K562 (cell line): ENCODE data around the gene GUK1. TPM values are rescaled to one million over a fixed set of nuclear protein-coding genes. Genes with fewer than 3 reads are reported as not detected.
A peak's percentile ranks its signal among the peaks of the same experiment; 100 is the strongest.

Experiments used
- BRF1 ChIP-seq: IDR thresholded peaks from 3 replicates; pipeline ENCODE4 v1.6.1; 2011; ENCODE audit warnings: borderline replicate concordance, mild to moderate bottlenecking; ENCODE audit not compliant: insufficient read length; ENCODE audit errors: extremely low read depth
- DEAF1 ChIP-seq: fragments of 450-650 bp; formaldehyde crosslinking; IDR thresholded peaks from 2 replicates; pipeline ENCODE4 v1.4.0; 2020; ENCODE audit warnings: mild to moderate bottlenecking, moderate library complexity
- DNMT1 ChIP-seq: fragments of 450-650 bp; IDR thresholded peaks from 2 replicates; pipeline ENCODE4 v1.6.1; 2016; ENCODE audit warnings: antibody characterized with exemption, mild to moderate bottlenecking
- FOXM1 ChIP-seq, 2 experiments: fragments of 450-650 bp in 1 of 2; sonication (generic) in 1 of 2; formaldehyde crosslinking in 1 of 2; IDR thresholded peaks; 2 replicates each; pipeline versions ENCODE4 v1.6.1 to v1.9.0; 2017 to 2022; ENCODE audit warnings: low read depth in 2 of 2, mild to moderate bottlenecking in 2 of 2, missing genetic modification reagents in 1 of 2, moderate library complexity in 1 of 2
- FUS ChIP-seq: fragments of 200-400 bp; formaldehyde crosslinking; optimal IDR thresholded peaks from 2 replicates; pipeline ENCODE3; 2017; ENCODE audit warnings: low read depth, low read length
- HNRNPK ChIP-seq: fragments of 200-400 bp; formaldehyde crosslinking; IDR thresholded peaks from one replicate; pipeline ENCODE4 v1.6.1; 2018; ENCODE audit warnings: mild to moderate bottlenecking, low read depth, low read length; ENCODE audit not compliant: poor library complexity, severe bottlenecking
- KAT8 ChIP-seq: fragments of 450-650 bp; IDR thresholded peaks from 2 replicates; pipeline ENCODE4 v1.6.1; 2016; ENCODE audit warnings: low read depth, mild to moderate bottlenecking
- KDM2B ChIP-seq: fragments of 250-450 bp; sonication (Bioruptor Pico); IDR thresholded peaks from 2 replicates; pipeline ENCODE4 v1.8.0; 2021; ENCODE audit warnings: mild to moderate bottlenecking, moderate library complexity
- MBD1 ChIP-seq: fragments of 250-450 bp; sonication (Bioruptor Pico); IDR thresholded peaks from 2 replicates; pipeline ENCODE4 v1.8.0; 2022; ENCODE audit warnings: inconsistent platforms
- NFATC3 ChIP-seq: fragments of 450-650 bp; IDR thresholded peaks from 2 replicates; pipeline ENCODE4 v1.6.1; 2017; ENCODE audit warnings: mild to moderate bottlenecking
- NFRKB ChIP-seq: fragments of 450-650 bp; IDR thresholded peaks from 2 replicates; pipeline ENCODE4 v1.6.1; 2016; ENCODE audit warnings: low read depth
- NFYB ChIP-seq: IDR thresholded peaks from 2 replicates; pipeline ENCODE4 v1.6.1; 2011; ENCODE audit warnings: mild to moderate bottlenecking, moderate library complexity; ENCODE audit not compliant: insufficient read length; ENCODE audit errors: extremely low read depth
- PYGO2 ChIP-seq: fragments of 450-650 bp; IDR thresholded peaks from 2 replicates; pipeline ENCODE4 v1.6.1; 2016; ENCODE audit warnings: mild to moderate bottlenecking, missing genetic modification characterization, moderate library complexity, missing compliant biosample characterization
- TBL1XR1 ChIP-seq, 2 experiments: IDR thresholded peaks; 2 replicates each; pipeline ENCODE4 v1.6.1; 2012; ENCODE audit warnings: improper control_type of control experiment in 2 of 2, low read length in 2 of 2, mild to moderate bottlenecking in 1 of 2
- ZBTB17 ChIP-seq: fragments of 450-650 bp; formaldehyde crosslinking; IDR thresholded peaks from 2 replicates; pipeline ENCODE4 v1.4.0; 2020; ENCODE audit warnings: mild to moderate bottlenecking
- ZBTB26 ChIP-seq: fragments of 450-650 bp; formaldehyde crosslinking; IDR thresholded peaks from 2 replicates; pipeline ENCODE4 v1.4.0; 2022; ENCODE audit warnings: missing genetic modification characterization
- ZNF175 ChIP-seq: fragments of 200-800 bp; sonication (Bioruptor generic); IDR thresholded peaks from 2 replicates; pipeline ENCODE4 v1.6.1; 2016; ENCODE audit warnings: low read depth, mild to moderate bottlenecking, missing genetic modification characterization, missing compliant biosample characterization
- ZNF3 ChIP-seq: fragments of 250-450 bp; sonication (Bioruptor Pico); IDR thresholded peaks from 2 replicates; pipeline ENCODE4 v1.5.0; 2021; ENCODE audit warnings: mild to moderate bottlenecking, moderate library complexity
- ZNF395 ChIP-seq: fragments of 200-800 bp; sonication (Bioruptor generic); IDR thresholded peaks from 2 replicates; pipeline ENCODE4 v1.6.1; 2017; ENCODE audit warnings: missing genetic modification characterization, missing compliant biosample characterization
- ZNF445 ChIP-seq: fragments of 250-450 bp; sonication (Bioruptor Pico); IDR thresholded peaks from 2 replicates; pipeline ENCODE4 v1.4.0; 2020; ENCODE audit warnings: low read depth, mild to moderate bottlenecking, moderate library complexity
- polyA plus RNA-seq, 8 experiments: library from polyadenylated mRNA; depleted of rRNA in 4 of 8; stranded (reverse) in 5 of 8; unstranded in 3 of 8; fragments of >200 nt; fragmentation: Nextera tagmentation in 2 of 8; fragmentation: Illumina TruSeq in 1 of 8; extraction: Ambion mirVana in 2 of 8; extraction: Trizol in 1 of 8; gene quantifications; 2 replicates each; pipeline versions ENCODE4 v1.2.1 to v1.2.3, GENCODE V29; 2011 to 2014; ENCODE audit warnings: inconsistent platforms in 1 of 8, missing spikeins in 1 of 8
- total RNA-seq, 7 experiments: library from RNA; depleted of rRNA in 6 of 7; stranded (reverse); fragments of >200 nt in 6 of 7; fragmentation: Illumina TruSeq in 2 of 7; extraction: Trizol in 2 of 7; gene quantifications; 2 replicates each; pipeline versions ENCODE4 v1.2.1 to v1.2.3, GENCODE V29; 2011 to 2021; ENCODE audit warnings: low replicate concordance in 1 of 7

Gene GUK1
- total and polyA plus RNA-seq, 9 of the 15 experiments (the other 6 are each of a cell fraction or from before 2014, with no cell fraction given): 7.0 to 331 (median 132) TPM

GRCh38 chr1:228145463-228146416 lies 5.7 kb downstream of the GUK1 start (continued):
- TF ChIP-seq ZNF3 (no peak), HNRNPK (no peak), ZNF395 (CRISPR knock-in tag) (no peak), NFYB (no peak), NFATC3 (no peak), MBD1 (no peak), FUS (no peak), DEAF1 (CRISPR knock-in tag) (no peak), DNMT1 (no peak), BRF1 (no peak), ZBTB26 (CRISPR knock-in tag) (no peak), PYGO2 (tag) (no peak), ZNF175 (CRISPR knock-in tag) (peak; percentile 48; the same call in 1 of the 2 replicates), FOXM1 (IDR thresholded peaks at IDR 0.05; ENCODE audit: low read depth) (peak; percentile 82), FOXM1 (CRISPR knock-in tag; IDR thresholded peaks at IDR 0.05; ENCODE audit: low read depth) (no peak), ZBTB17 (CRISPR knock-in tag) (no peak), ZNF445 (CRISPR knock-in tag) (no peak), NFRKB (no peak), TBL1XR1 (IDR thresholded peaks at IDR 0.05; ENCODE audit: low read length in 2 of 2) (peak; percentile 26 to 92; a peak in 2 of 4 replicates), KDM2B (CRISPR knock-in tag) (no peak), KAT8 (no peak)
